Choroid plexus epithelial cell (primary cell): ENCODE data around the gene SHROOM4.

Experiments used
- DNase-seq: peaks from one replicate; pipeline ENCODE4 v3.0.0-alpha.2; 2010; ENCODE audit warnings: low read depth
- H3K4me3 ChIP-seq: 2 replicates; pipeline ENCODE4 v1.5.1; 2011; ENCODE audit warnings: low read depth, mild to moderate bottlenecking, control low read depth, low read length, moderate library complexity
- TF ChIP-seq, protein P1 (sequence below): conservative IDR thresholded peaks from 2 replicates; pipeline ENCODE4 v1.5.1; 2011; ENCODE audit warnings: low read depth, mild to moderate bottlenecking, control low read depth, inconsistent platforms, low read length, moderate library complexity

Gene SHROOM4

DNA sequence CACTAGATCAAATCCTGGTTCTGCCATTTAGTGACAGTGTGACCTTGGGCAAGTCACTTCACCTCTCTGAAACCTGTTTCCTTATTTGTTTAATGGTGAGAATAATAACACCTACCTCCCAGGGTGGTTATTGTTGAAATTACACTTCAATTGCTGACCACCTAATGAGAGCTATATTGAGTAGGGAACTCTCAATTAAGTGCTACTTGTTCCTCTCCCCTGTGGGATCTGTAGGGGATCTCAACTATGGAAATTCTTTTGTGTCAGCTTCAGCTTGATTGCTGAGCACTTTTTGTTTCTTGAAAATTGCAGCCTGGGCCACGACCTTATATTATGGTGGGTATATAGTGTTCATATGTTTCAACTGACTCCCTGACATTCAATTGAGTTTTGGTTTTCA lies 102.1 kb downstream of the SHROOM4 start:
- DNase-seq, result no peak
- TF ChIP-seq, protein P1, sequence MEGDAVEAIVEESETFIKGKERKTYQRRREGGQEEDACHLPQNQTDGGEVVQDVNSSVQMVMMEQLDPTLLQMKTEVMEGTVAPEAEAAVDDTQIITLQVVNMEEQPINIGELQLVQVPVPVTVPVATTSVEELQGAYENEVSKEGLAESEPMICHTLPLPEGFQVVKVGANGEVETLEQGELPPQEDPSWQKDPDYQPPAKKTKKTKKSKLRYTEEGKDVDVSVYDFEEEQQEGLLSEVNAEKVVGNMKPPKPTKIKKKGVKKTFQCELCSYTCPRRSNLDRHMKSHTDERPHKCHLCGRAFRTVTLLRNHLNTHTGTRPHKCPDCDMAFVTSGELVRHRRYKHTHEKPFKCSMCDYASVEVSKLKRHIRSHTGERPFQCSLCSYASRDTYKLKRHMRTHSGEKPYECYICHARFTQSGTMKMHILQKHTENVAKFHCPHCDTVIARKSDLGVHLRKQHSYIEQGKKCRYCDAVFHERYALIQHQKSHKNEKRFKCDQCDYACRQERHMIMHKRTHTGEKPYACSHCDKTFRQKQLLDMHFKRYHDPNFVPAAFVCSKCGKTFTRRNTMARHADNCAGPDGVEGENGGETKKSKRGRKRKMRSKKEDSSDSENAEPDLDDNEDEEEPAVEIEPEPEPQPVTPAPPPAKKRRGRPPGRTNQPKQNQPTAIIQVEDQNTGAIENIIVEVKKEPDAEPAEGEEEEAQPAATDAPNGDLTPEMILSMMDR, result no peak
- no peak overlapping the region for H3K4me3 ChIP-seq

DNA sequence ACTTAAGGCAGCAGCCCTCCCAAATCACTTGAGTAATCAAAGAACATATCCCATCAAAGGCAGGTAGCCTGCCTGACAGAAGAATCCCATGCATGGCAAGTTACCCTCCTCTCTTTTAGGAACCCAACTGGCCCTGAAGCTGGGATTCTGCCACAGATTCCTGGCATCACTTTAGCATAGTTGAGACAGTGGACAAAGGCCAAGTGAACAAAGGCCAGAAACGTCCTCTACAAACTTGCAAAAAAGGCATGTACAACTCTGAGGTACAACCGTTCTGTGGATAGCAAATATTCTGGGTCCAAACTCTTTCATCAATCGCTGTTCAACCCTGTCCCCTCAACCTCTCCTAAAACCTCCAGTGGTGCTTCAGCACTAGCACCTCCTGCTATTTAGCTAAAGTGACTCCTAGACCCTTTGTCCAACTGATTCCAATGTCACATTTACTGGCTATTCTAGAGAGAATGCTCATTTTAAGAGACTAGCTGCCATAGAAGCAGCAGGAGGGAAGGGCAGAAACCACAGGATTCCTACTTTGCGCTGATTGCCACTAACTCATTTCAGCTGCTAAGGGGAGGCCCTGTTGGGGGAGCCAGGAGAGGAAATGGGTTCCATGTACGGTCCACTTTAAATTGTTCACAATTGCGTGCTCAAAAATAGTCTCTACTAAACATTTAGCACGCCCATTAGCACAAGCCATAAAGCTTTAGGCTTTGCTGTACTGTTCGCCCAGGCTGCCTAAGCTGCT lies 105.9 kb downstream of the SHROOM4 start:
- H3K4me3 ChIP-seq, result no peak overlapping the region
- TF ChIP-seq, protein P1, result no peak
- DNase-seq, result peak; percentile 43

DNA sequence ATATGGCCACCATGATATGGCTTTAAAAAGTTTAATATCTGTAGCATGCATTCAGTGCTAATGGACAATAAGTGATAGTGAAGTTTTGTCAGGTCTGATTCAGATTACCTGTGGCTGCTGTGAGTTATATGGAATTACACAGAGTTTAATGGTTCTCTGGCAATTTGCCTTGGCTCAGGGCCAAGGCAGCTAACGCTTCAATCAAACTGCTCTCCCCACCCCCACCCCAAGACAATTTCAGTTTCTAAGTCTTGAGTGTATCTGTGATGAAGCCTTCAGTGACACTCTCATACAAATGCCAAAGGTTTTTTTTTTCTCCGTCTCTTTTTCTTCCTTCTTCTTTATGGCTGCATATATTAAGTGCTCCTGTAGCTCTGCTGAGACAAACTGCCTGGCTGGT lies 106.6 kb downstream of the SHROOM4 start:
- TF ChIP-seq, protein P1, result no peak
- no peak overlapping the region for H3K4me3 ChIP-seq
- no peak for DNase-seq

DNA sequence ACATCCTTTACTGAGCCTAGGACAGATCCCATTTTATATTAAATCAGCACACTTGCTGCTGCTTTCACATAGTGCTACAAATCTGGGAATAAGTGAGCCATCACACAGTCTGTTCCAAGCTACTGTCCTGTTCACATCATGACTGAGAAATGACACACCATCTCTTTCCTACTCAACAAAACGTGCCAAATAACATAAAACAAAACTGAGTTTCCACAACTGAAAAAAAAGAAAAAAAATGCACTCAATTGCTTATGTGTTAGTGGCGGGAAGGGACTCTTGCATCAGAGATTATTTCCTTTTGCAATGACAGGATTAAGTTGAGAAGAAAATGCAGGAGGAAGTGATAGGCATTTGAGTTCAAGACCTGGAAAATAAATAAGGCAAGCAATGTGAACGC lies 109.0 kb downstream of the SHROOM4 start:
- H3K4me3 ChIP-seq, result no peak overlapping the region
- DNase-seq, result no peak
- TF ChIP-seq, protein P1, result no peak

DNA sequence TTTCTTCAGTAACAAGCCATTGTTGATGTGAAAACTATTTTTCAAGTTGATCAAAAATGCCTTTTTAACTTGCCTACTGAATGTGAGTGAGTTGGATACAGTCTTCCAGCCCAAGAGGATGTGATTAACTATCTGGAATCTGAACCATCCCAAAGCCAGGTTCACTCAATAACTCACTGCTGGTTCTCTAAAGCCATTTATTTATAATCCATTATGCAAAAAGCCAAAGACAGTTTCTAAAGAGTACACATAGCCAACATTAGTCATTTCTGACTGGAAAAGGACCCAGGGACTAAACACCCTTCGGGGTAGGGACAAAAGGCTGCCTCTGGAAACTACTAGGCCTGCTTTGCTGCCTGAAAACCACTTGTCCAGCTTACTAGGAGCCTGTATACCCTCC lies 109.6 kb downstream of the SHROOM4 start:
- no peak overlapping the region for H3K4me3 ChIP-seq
- no peak for DNase-seq
- TF ChIP-seq, protein P1, result no peak

DNA sequence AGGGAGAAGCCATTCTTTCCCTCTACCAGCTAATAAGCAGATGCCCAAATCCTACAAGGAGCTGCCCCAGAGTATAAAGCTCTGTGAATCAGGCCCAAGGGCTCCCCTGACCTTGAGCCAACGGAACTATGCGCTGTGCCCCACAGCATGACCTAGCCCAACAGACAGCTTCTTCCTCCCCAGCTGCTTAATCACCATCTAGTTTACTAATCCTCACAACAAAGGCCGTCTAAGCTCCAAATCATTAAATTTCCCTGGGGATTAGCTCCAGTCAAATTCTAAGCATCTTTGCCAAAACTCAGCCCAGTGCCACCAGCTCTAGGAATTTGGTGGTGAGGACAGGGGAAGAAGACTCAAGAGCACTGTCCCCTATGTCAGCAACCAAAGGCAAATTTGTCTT lies 113.1 kb downstream of the SHROOM4 start:
- H3K4me3 ChIP-seq, result no peak overlapping the region

More for the DNA sequence above, 113.1 kb downstream of the SHROOM4 start:
- DNase-seq, result no peak
- TF ChIP-seq, protein P1, result no peak
